ENCODE measurements around the gene PCNA. TPM values are rescaled to one million over a fixed set of nuclear protein-coding genes. Genes with fewer than 3 reads are reported as not detected.
A peak's percentile ranks its signal among the peaks of the same experiment; 100 is the strongest.

The PCNA gene
- total RNA-seq, 4 donors from 2014 or later: 39.4 to 47.0 (median 43.4) TPM

- WGBS, 2 donors: 91 to 94% methylated on average over 6 of the region's 6 CpGs
- TF ChIP-seq CTCF (IDR thresholded peaks at IDR 0.05): no peak
- no peak for TF ChIP-seq POLR2A (IDR thresholded peaks at IDR 0.05)
- peak in 1 of 2 donors; percentile 23 for DNase-seq (ENCODE audit: low spot score in 2 of 2)
- intact Hi-C loops (cut with DNase I; ENCODE audit: low total_unique reads): no loop called here
- no peak overlapping the region for H3K4me3 ChIP-seq (ENCODE audit: low read depth, poor library complexity, severe bottlenecking)
These were observed 26.4 kb upstream of the PCNA start for GRCh38 chr20:5146099-5146668.

GRCh38 chr20:5145365-5146098, 25.8 kb upstream of the PCNA start:
- TF ChIP-seq POLR2A (IDR thresholded peaks at IDR 0.05) (no peak), CTCF (IDR thresholded peaks at IDR 0.05) (no peak)
- H3K4me3 ChIP-seq (ENCODE audit: low read depth, poor library complexity, severe bottlenecking): no peak overlapping the region
- DNase-seq (ENCODE audit: low spot score in 2 of 2): no peak
- intact Hi-C loops (cut with DNase I; ENCODE audit: low total_unique reads): no loop called here
- WGBS, 2 donors: 75 to 87% methylated on average over 5 of the region's 5 CpGs

- intact Hi-C loops (cut with DNase I; ENCODE audit: low total_unique reads): no loop called here
- TF ChIP-seq POLR2A (IDR thresholded peaks at IDR 0.05): no peak
- TF ChIP-seq CTCF (IDR thresholded peaks at IDR 0.05): no peak
- WGBS, 2 donors: 89 to 96% methylated on average over 5 of the region's 5 CpGs
These were observed 24.1 kb upstream of the PCNA start for GRCh38 chr20:5143851-5144250.

GRCh38 chr20:5141615-5142014, 21.9 kb upstream of the PCNA start:
- intact Hi-C loops (cut with DNase I; ENCODE audit: low total_unique reads): no loop called here
- no peak overlapping the region for H3K4me3 ChIP-seq (ENCODE audit: low read depth, poor library complexity, severe bottlenecking)
- TF ChIP-seq CTCF (IDR thresholded peaks at IDR 0.05): no peak
- TF ChIP-seq POLR2A (IDR thresholded peaks at IDR 0.05): no peak
- no peak for DNase-seq (ENCODE audit: low spot score in 2 of 2)
- WGBS, 2 donors: 64 to 65% methylated on average over 2 of the region's 2 CpGs

More at GRCh38 chr20:5143851-5144250, 24.1 kb upstream of the PCNA start:
- H3K4me3 ChIP-seq (ENCODE audit: low read depth, poor library complexity, severe bottlenecking): no peak overlapping the region
- no peak for DNase-seq (ENCODE audit: low spot score in 2 of 2)

- DNase-seq (ENCODE audit: low spot score in 2 of 2): no peak
- intact Hi-C loops (cut with DNase I; ENCODE audit: low total_unique reads): no loop called here
- TF ChIP-seq CTCF (IDR thresholded peaks at IDR 0.05) (no peak), POLR2A (IDR thresholded peaks at IDR 0.05) (no peak)
- H3K4me3 ChIP-seq (ENCODE audit: low read depth, poor library complexity, severe bottlenecking): no peak overlapping the region
These were observed 20.4 kb upstream of the PCNA start for GRCh38 chr20:5140195-5140594.

Data from lower leg skin (tissue), 4 donors.